CD4-positive, alpha-beta memory T cell (primary cell): ENCODE results near the gene USP17L12. TPM values are rescaled to one million over a fixed set of nuclear protein-coding genes. Genes with fewer than 3 reads are reported as not detected.
A peak's percentile ranks its signal among the peaks of the same experiment; 100 is the strongest.
"Not testable (repeated sequence)": the region's sequence is repeated elsewhere in the genome, so short reads cannot be mapped to it uniquely, and the experiment has no call there.

Experiments
- CTCF ChIA-PET: fragments of 350-600 bp; sonication (Branson Sonifier 250); formaldehyde crosslinking; loops from one replicate; lab custom pipeline; 2021; ENCODE audit warnings: inconsistent platforms; ENCODE audit not compliant: partially characterized antibody; lab: Charles Lee
- POLR2A ChIA-PET: fragments of 350-600 bp; sonication (Branson Sonifier 250); formaldehyde crosslinking; loops from one replicate; lab custom pipeline; 2021; ENCODE audit not compliant: partially characterized antibody; lab: Charles Lee
- DNase-seq, 5 donors: peaks; one replicate each; pipeline versions ENCODE4 v3.0.0 to v3.0.0-alpha.2; 2020 to 2022; ENCODE audit warnings: mixed read lengths in 1 of 5
- H3K27ac ChIP-seq: one replicate; pipeline ENCODE4 v1.7.0; 2013; ENCODE audit warnings: low read depth, low read length
- H3K27me3 ChIP-seq: 2 replicates; pipeline ENCODE4 v1.7.0; 2013; ENCODE audit warnings: mild to moderate bottlenecking, low read length, moderate library complexity; ENCODE audit not compliant: insufficient read depth
- H3K36me3 ChIP-seq: 2 replicates; pipeline ENCODE4 v1.7.0; 2013; ENCODE audit warnings: mild to moderate bottlenecking, low read length, moderate library complexity; ENCODE audit not compliant: insufficient read depth
- H3K4me1 ChIP-seq: 2 replicates; pipeline ENCODE4 v1.7.0; 2013; ENCODE audit warnings: mild to moderate bottlenecking, low read length, moderate library complexity; ENCODE audit not compliant: insufficient read depth
- H3K4me3 ChIP-seq, 2 donors: one replicate each; pipeline ENCODE4 v1.7.0; 2013; ENCODE audit warnings: low read length in 2 of 2, mild to moderate bottlenecking in 1 of 2
- H3K9me3 ChIP-seq, 2 donors: one replicate each; pipeline ENCODE4 v1.7.0; 2013; ENCODE audit warnings: low read length in 2 of 2, control low read depth in 1 of 2; ENCODE audit not compliant: control insufficient read depth in 1 of 2
- H3K27ac Mint-ChIP-seq, 7 donors: one replicate each; pipeline ENCODE4 v1.8.0; 2020 to 2021; ENCODE audit warnings: mixed read lengths in 7 of 7, mild to moderate bottlenecking in 6 of 7, inconsistent platforms in 3 of 7, moderate library complexity in 3 of 7
- H3K27me3 Mint-ChIP-seq, 2 donors: one replicate each; pipeline ENCODE4 v1.8.0; 2020 to 2021; ENCODE audit warnings: mixed read lengths in 2 of 2
- H3K36me3 Mint-ChIP-seq, 2 donors: one replicate each; pipeline ENCODE4 v1.8.0; 2020 to 2021; ENCODE audit warnings: mixed read lengths in 2 of 2, inconsistent platforms in 1 of 2, mild to moderate bottlenecking in 1 of 2
- H3K4me1 Mint-ChIP-seq, 4 donors: one replicate each; pipeline ENCODE4 v1.8.0; 2020 to 2021; ENCODE audit warnings: mixed read lengths in 4 of 4, mild to moderate bottlenecking in 1 of 4
- H3K4me3 Mint-ChIP-seq, 8 donors: one replicate each; pipeline ENCODE4 v1.8.0; 2020 to 2021; ENCODE audit warnings: mixed read lengths in 8 of 8, mild to moderate bottlenecking in 7 of 8, moderate library complexity in 6 of 8, inconsistent platforms in 3 of 8
- H3K9me3 Mint-ChIP-seq, 8 donors: one replicate each; pipeline ENCODE4 v1.8.0; 2020 to 2021; ENCODE audit warnings: mixed read lengths in 8 of 8, mild to moderate bottlenecking in 5 of 8, inconsistent platforms in 3 of 8, moderate library complexity in 1 of 8
- intact Hi-C: fragments of 100-400 bp; cut with micrococcal nuclease; formaldehyde crosslinking; loops from one replicate; pipeline ENCODE4 v1.15.1; 2023
- polyA plus RNA-seq, 2 donors: library from polyadenylated mRNA; unstranded; fragments of 300-500 nt; fragmentation: Illumina TruSeq; gene quantifications; one replicate each; pipeline ENCODE4 v1.2.3, GENCODE V29; 2021
- total RNA-seq, 2 experiments: library from RNA; stranded (reverse); gene quantifications; one replicate each; pipeline ENCODE4 v1.2.3, GENCODE V29; 2021

Gene USP17L12
- total and polyA plus RNA-seq, 4 experiments from 2014 or later, result not detected

DNA sequence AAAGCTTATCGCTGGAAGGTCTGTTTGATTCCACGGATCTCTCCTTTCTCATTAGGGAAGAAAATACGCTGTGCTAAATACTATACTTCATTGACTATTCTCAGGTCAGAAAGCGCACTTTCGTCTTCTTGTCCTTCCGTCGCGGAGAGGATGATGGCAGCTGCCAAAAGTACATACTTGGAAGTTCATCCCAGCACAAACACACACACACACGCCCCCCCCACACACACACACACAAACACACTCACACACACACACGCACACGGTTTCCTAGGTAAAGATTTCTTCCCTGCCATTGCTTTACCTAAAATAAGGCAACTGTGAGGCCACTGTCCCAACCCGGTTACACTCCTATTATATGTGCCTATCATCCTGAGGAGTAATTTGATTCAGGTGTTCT, 18.5 kb downstream of the USP17L12 start:
- H3K4me1 ChIP-seq, H3K36me3 ChIP-seq, intact Hi-C loops, H3K9me3 ChIP-seq, H3K36me3 Mint-ChIP-seq, CTCF ChIA-PET, H3K4me3 Mint-ChIP-seq, H3K27ac Mint-ChIP-seq, POLR2A ChIA-PET, H3K27me3 ChIP-seq, H3K27me3 Mint-ChIP-seq, H3K4me3 ChIP-seq, H3K4me1 Mint-ChIP-seq, H3K9me3 Mint-ChIP-seq, H3K27ac ChIP-seq: not testable (repeated sequence)
- peak in 1 of 5 donors; percentile 31 for DNase-seq

DNA sequence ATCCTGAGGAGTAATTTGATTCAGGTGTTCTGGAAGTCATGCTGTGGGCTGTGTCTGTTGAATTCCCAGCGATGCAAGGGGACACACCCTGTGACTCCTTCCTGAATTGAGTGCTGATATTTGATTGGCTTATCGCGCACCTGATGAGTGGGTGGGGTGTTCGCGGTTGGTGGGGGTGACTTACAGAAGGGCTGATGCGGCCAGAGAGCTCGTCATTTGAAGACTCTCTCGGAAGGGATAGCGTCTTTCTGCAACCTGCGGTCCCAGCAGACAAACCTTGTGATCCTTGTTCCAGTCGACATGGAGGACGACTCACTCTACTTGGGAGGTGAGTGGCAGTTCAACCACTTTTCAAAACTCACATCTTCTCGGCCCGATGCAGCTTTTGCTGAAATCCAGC, 23.6 kb downstream of the USP17L12 start, which contains the start of gene USP17L17:
Gene USP17L17, plus strand, starts transcription at position 301 of the 400 bp plus-strand sequence. Its CDS starts 0 bp downstream, at position 301.
- H3K4me3 Mint-ChIP-seq, H3K27me3 ChIP-seq, CTCF ChIA-PET, H3K27ac Mint-ChIP-seq, H3K9me3 Mint-ChIP-seq, H3K4me3 ChIP-seq, H3K9me3 ChIP-seq, DNase-seq, H3K27me3 Mint-ChIP-seq, H3K36me3 Mint-ChIP-seq, H3K4me1 ChIP-seq, POLR2A ChIA-PET, H3K27ac ChIP-seq, H3K36me3 ChIP-seq, intact Hi-C loops, H3K4me1 Mint-ChIP-seq: not testable (repeated sequence)

DNA sequence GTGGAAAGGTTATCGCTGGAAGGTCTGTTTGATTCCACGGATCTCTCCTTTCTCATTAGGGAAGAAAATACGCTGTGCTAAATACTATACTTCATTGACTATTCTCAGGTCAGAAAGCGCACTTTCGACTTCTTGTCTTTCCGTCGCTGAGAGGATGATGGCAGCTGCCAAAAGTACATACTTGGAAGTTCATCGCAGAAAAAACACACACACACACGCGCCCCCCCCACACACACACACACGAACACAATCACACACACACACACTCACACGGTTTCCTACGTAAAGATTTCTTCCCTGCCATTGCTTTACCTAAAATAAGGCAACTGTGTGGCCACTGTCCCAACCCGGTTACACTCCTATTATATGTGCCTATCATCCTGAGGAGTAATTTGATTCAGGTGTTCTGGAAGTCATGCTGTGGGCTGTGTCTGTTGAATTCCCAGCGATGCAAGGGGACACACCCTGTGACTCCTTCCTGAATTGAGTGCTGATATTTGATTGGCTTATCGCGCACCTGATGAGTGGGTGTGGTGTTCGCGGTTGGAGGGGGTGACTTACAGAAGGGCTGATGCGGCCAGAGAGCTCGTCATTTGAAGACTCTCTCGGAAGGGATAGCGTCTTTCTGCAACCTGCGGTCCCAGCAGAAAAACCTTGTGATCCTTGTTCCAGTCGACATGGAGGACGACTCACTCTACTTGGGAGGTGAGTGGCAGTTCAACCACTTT, 28.2 kb downstream of the USP17L12 start, which contains the start of gene USP17L18:
Gene USP17L18, plus strand, starts transcription at position 678 of the 728 bp plus-strand sequence. Its CDS starts 0 bp downstream, at position 678.
- H3K27me3 Mint-ChIP-seq, result not testable (repeated sequence)

GRCh38 chr4:9253078-9253477, 33.1 kb downstream of the USP17L12 start, which contains the start of gene USP17L19:
USP17L19 (plus strand) TSS chr4:9253378; CDS start chr4:9253378, 0 bp downstream.
- H3K36me3 ChIP-seq, H3K27ac ChIP-seq, H3K9me3 ChIP-seq, POLR2A ChIA-PET, H3K36me3 Mint-ChIP-seq, intact Hi-C loops, DNase-seq, CTCF ChIA-PET, H3K4me1 Mint-ChIP-seq, H3K9me3 Mint-ChIP-seq, H3K4me1 ChIP-seq, H3K27ac Mint-ChIP-seq, H3K27me3 Mint-ChIP-seq, H3K4me3 ChIP-seq, H3K4me3 Mint-ChIP-seq, H3K27me3 ChIP-seq: not testable (repeated sequence)

More for the DNA sequence above, 28.2 kb downstream of the USP17L12 start, which contains the start of gene USP17L18:
- H3K4me1 ChIP-seq, intact Hi-C loops, POLR2A ChIA-PET, CTCF ChIA-PET, H3K36me3 Mint-ChIP-seq, H3K27me3 ChIP-seq, H3K36me3 ChIP-seq, H3K9me3 Mint-ChIP-seq, H3K4me3 Mint-ChIP-seq, H3K9me3 ChIP-seq, H3K27ac ChIP-seq, H3K4me1 Mint-ChIP-seq, H3K27ac Mint-ChIP-seq, H3K4me3 ChIP-seq: not testable (repeated sequence)
- peak in 1 of 5 donors; percentile 10 for DNase-seq

DNA sequence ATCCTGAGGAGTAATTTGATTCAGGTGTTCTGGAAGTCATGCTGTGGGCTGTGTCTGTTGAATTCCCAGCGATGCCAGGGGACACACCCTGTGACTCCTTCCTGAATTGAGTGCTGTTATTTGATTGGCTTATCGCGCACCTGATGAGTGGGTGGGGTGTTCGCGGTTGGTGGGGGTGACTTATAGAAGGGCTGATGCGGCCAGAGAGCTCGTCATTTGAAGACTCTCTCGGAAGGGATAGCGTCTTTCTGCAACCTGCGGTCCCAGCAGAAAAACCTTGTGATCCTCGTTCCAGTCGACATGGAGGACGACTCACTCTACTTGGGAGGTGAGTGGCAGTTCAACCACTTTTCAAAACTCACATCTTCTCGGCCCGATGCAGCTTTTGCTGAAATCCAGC, 37.9 kb downstream of the USP17L12 start, which contains the start of gene USP17L20:
Gene USP17L20, plus strand, starts transcription at position 301 of the 400 bp plus-strand sequence. Its CDS starts 0 bp downstream, at position 301.
- H3K27ac Mint-ChIP-seq, H3K27ac ChIP-seq, H3K4me1 ChIP-seq, H3K4me1 Mint-ChIP-seq, CTCF ChIA-PET, H3K36me3 Mint-ChIP-seq, H3K9me3 Mint-ChIP-seq, H3K36me3 ChIP-seq, H3K27me3 Mint-ChIP-seq, intact Hi-C loops, H3K4me3 ChIP-seq, H3K9me3 ChIP-seq, H3K27me3 ChIP-seq, H3K4me3 Mint-ChIP-seq, DNase-seq, POLR2A ChIA-PET: not testable (repeated sequence)

- H3K27ac ChIP-seq, H3K4me1 Mint-ChIP-seq, H3K4me3 Mint-ChIP-seq, H3K9me3 Mint-ChIP-seq, H3K27me3 ChIP-seq, H3K36me3 ChIP-seq, H3K27ac Mint-ChIP-seq, H3K4me1 ChIP-seq, intact Hi-C loops, H3K36me3 Mint-ChIP-seq, H3K27me3 Mint-ChIP-seq, POLR2A ChIA-PET, DNase-seq, H3K4me3 ChIP-seq, CTCF ChIA-PET, H3K9me3 ChIP-seq: not testable (repeated sequence)
Measured at GRCh38 chr4:9262572-9262971, 42.6 kb downstream of the USP17L12 start, which contains the start of gene USP17L21. USP17L21 (plus strand) TSS chr4:9262872; CDS start chr4:9262872, 0 bp downstream.

- DNase-seq, H3K4me1 ChIP-seq, H3K4me1 Mint-ChIP-seq, H3K27ac ChIP-seq, H3K4me3 ChIP-seq, POLR2A ChIA-PET, H3K27me3 ChIP-seq, intact Hi-C loops, H3K4me3 Mint-ChIP-seq, H3K36me3 Mint-ChIP-seq, H3K27me3 Mint-ChIP-seq, H3K9me3 ChIP-seq, CTCF ChIA-PET, H3K9me3 Mint-ChIP-seq, H3K27ac Mint-ChIP-seq, H3K36me3 ChIP-seq: not testable (repeated sequence)
Measured at GRCh38 chr4:9267319-9267718, 47.4 kb downstream of the USP17L12 start, which contains the start of gene USP17L22. USP17L22 (plus strand) TSS chr4:9267619; CDS start chr4:9267619, 0 bp downstream.
